ENCODE results near the gene COMMD8.

- TF ChIP-seq EP300 (IDR thresholded peaks at IDR 0.05) = no peak
- TF ChIP-seq CTCF (IDR thresholded peaks at IDR 0.05) = no peak
- TF ChIP-seq POLR2A (IDR thresholded peaks at IDR 0.05) = no peak
Measured at GRCh38 chr4:47474799-47475198, 11.3 kb upstream of the COMMD8 start.
